NCI-H1105 (cell line): ENCODE results near the gene HDAC4.

Experiments used
- DNase-seq: peaks from one replicate; lab custom pipeline; 2025; lab: John Stamatoyannopoulos, UW

HDAC4 gene

GRCh38 chr2:239348563-239349452 lies 52.0 kb downstream of the HDAC4 start:
- DNase-seq: no peak

- DNase-seq: no peak
Observed at GRCh38 chr2:239346676-239347075, 54.1 kb downstream of the HDAC4 start.

GRCh38 chr2:239345251-239345650 lies 55.6 kb downstream of the HDAC4 start:
- DNase-seq: no peak

GRCh38 chr2:239344857-239345216 lies 56.0 kb downstream of the HDAC4 start:
- DNase-seq: peak; percentile 75

GRCh38 chr2:239343946-239344856 lies 56.6 kb downstream of the HDAC4 start:
- DNase-seq: no peak

- DNase-seq: no peak
Observed at GRCh38 chr2:239343460-239343859, 57.4 kb downstream of the HDAC4 start.

GRCh38 chr2:239341840-239342239 lies 59.0 kb downstream of the HDAC4 start:
- no peak for DNase-seq

GRCh38 chr2:239341146-239341732 lies 59.6 kb downstream of the HDAC4 start:
- DNase-seq: peak; percentile 18

- no peak for DNase-seq
Observed at GRCh38 chr2:239339726-239340601, 60.9 kb downstream of the HDAC4 start.

GRCh38 chr2:239339241-239339640 lies 61.6 kb downstream of the HDAC4 start:
- DNase-seq: no peak

GRCh38 chr2:239337877-239338484 lies 62.8 kb downstream of the HDAC4 start:
- peak; percentile 18 for DNase-seq

- DNase-seq: no peak
Observed at GRCh38 chr2:239337122-239337876, 63.5 kb downstream of the HDAC4 start.

- DNase-seq: no peak
Observed at GRCh38 chr2:239331560-239331959, 69.3 kb downstream of the HDAC4 start.

GRCh38 chr2:239330836-239331235 lies 70.0 kb downstream of the HDAC4 start:
- DNase-seq: no peak

GRCh38 chr2:239329972-239330572 lies 70.7 kb downstream of the HDAC4 start:
- DNase-seq: no peak

GRCh38 chr2:239329284-239329971 lies 71.4 kb downstream of the HDAC4 start:
- no peak for DNase-seq

- no peak for DNase-seq
Observed at GRCh38 chr2:239328351-239329191, 72.2 kb downstream of the HDAC4 start.
